22Rv1 (cell line): Measurements from ENCODE around the gene ASB11.

ENCODE experiments used
- CTCF ChIP-seq: fragments of 450-650 bp; IDR thresholded peaks from 2 replicates; pipeline ENCODE4 v1.5.1; 2017; ENCODE audit warnings: mild to moderate bottlenecking
- ZFX ChIP-seq: fragments of 450-650 bp; IDR thresholded peaks from 2 replicates; pipeline ENCODE4 v1.6.1; 2017; ENCODE audit warnings: antibody characterized with exemption, borderline replicate concordance

GRCh38 chrX:15343075-15343476 is 27.6 kb upstream of the ASB11 start:
- TF ChIP-seq CTCF (no peak), ZFX (no peak)
